ENCODE data around the gene RIMBP2. TPM values are rescaled to one million over a fixed set of nuclear protein-coding genes. Genes with fewer than 3 reads are reported as not detected.
A peak's percentile ranks its signal among the peaks of the same experiment; 100 is the strongest.

The RIMBP2 gene
- polyA plus RNA-seq, 1 donor from 2014 or later, result 14.6 TPM

- Histone ChIP-seq H4K20me1 (ENCODE audit: insufficient read depth) (no peaks in the 10 kb centered on the region), H3F3A (ENCODE audit: insufficient read depth, low read length, poor library complexity, severe bottlenecking) (no peaks in the 10 kb centered on the region)
- no peak for TF ChIP-seq REST (IDR thresholded peaks at IDR 0.05; ENCODE audit: borderline replicate concordance)
- TF ChIP-seq EZH2 (IDR thresholded peaks at IDR 0.05; ENCODE audit: borderline replicate concordance, insufficient read depth, low read length, poor library complexity, severe bottlenecking), result no peak
- TF ChIP-seq POLR2AphosphoS5 (IDR thresholded peaks at IDR 0.05), result no peak
- no peak for TF ChIP-seq RAD21 (conservative IDR thresholded peaks at IDR 0.05)
- no peak for TF ChIP-seq TAF1 (IDR thresholded peaks at IDR 0.05; ENCODE audit: low read depth)
- TF ChIP-seq EP300 (conservative IDR thresholded peaks at IDR 0.05; ENCODE audit: poor library complexity, severe bottlenecking), result no peak
- TF ChIP-seq CTCF (IDR thresholded peaks at IDR 0.05; ENCODE audit: poor library complexity, severe bottlenecking), result no peak
- TF ChIP-seq MXI1 (conservative IDR thresholded peaks at IDR 0.05; ENCODE audit: poor library complexity, severe bottlenecking), result no peak
- TF ChIP-seq SMC3 (conservative IDR thresholded peaks at IDR 0.05; ENCODE audit: poor library complexity), result no peak
Measured at GRCh38 chr12:130667421-130667960, 48.6 kb downstream of the RIMBP2 start.

GRCh38 chr12:130666645-130667044 lies 49.5 kb downstream of the RIMBP2 start:
- TF ChIP-seq TAF1 (IDR thresholded peaks at IDR 0.05; ENCODE audit: low read depth) (no peak), CTCF (IDR thresholded peaks at IDR 0.05; ENCODE audit: poor library complexity, severe bottlenecking) (no peak), EP300 (conservative IDR thresholded peaks at IDR 0.05; ENCODE audit: poor library complexity, severe bottlenecking) (no peak), REST (IDR thresholded peaks at IDR 0.05; ENCODE audit: borderline replicate concordance) (no peak), MXI1 (conservative IDR thresholded peaks at IDR 0.05; ENCODE audit: poor library complexity, severe bottlenecking) (no peak), POLR2AphosphoS5 (IDR thresholded peaks at IDR 0.05) (no peak)
- Histone ChIP-seq H3K27me3 (ENCODE audit: insufficient read depth, low read depth, low read length) (no peaks in the 10 kb centered on the region), H3F3A (ENCODE audit: insufficient read depth, low read length, poor library complexity, severe bottlenecking) (no peaks in the 10 kb centered on the region), H3K9me2 (ENCODE audit: insufficient read depth, low read length) (no peaks in the 10 kb centered on the region), H3K9ac (ENCODE audit: low read length) (no peak overlapping the region), H4K20me1 (ENCODE audit: insufficient read depth) (no peaks in the 10 kb centered on the region), H3K9me3 (ENCODE audit: low read length) (no peaks in the 10 kb centered on the region), H2AFZ (ENCODE audit: low read depth, low read length) (no peak overlapping the region), H3K36me3 (ENCODE audit: insufficient read depth, low read length) (no peaks in the 10 kb centered on the region), H3K4me2 (ENCODE audit: low read length) (no peak overlapping the region), H3K27ac (ENCODE audit: low read length) (no peak overlapping the region), H3K4me3 (ENCODE audit: low read length) (no peak overlapping the region), H3K79me2 (replicated peaks; ENCODE audit: insufficient read depth, low read length) (no peaks in the 10 kb centered on the region)

More at GRCh38 chr12:130667421-130667960, 48.6 kb downstream of the RIMBP2 start:
- no peak overlapping the region for H3K9ac ChIP-seq (ENCODE audit: low read length)
- H3K27me3 ChIP-seq (ENCODE audit: insufficient read depth, low read depth, low read length), result no peaks in the 10 kb centered on the region
- H3K79me2 ChIP-seq (replicated peaks; ENCODE audit: insufficient read depth, low read length), result no peaks in the 10 kb centered on the region
- no peak overlapping the region for H3K4me2 ChIP-seq (ENCODE audit: low read length)
- no peak overlapping the region for H3K27ac ChIP-seq (ENCODE audit: low read length)
- no peak overlapping the region for H2AFZ ChIP-seq (ENCODE audit: low read depth, low read length)
- H3K4me3 ChIP-seq (ENCODE audit: low read length), result peak overlapping the region; percentile 10
- no peaks in the 10 kb centered on the region for H3K9me3 ChIP-seq (ENCODE audit: low read length)
- no peaks in the 10 kb centered on the region for H3K9me2 ChIP-seq (ENCODE audit: insufficient read depth, low read length)
- no peaks in the 10 kb centered on the region for H3K36me3 ChIP-seq (ENCODE audit: insufficient read depth, low read length)

Data from neural cell (in vitro differentiated cells).